HUDEP-2 (cell line): ENCODE measurements around the gene KL.

Experiments
- DNase-seq, 76 experiments: peaks; one replicate each; lab custom pipeline; 2025; ENCODE audit not compliant: unreplicated experiment in 76 of 76; lab: John Stamatoyannopoulos, UW

The KL gene

DNA sequence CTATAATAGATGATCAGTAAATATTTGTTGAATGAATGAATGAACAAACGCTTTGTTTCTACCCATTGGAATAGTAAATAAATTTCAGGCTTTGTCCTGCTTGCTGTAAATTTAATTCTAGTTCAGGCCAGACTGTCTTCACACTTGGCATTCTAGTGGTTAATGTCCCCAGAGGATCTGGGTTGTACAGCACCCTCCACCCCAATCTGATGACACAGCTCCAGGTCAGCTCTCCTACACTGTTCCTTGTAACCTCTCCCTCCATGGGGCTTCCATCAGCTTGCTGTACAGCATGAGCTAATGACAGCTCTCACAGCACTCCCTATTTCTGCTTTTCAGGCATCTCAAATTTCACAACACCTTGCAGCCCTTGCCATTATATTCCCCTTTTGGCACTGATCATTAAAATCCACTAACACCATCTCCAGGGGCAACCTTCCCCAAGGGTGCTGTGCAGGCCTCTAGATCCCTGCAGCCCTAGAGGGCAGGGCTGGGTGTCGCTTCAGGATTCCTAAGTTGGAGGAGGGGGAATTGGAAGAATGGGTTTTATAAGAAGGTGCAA, 12.7 kb upstream of the KL start:
- no peak for DNase-seq

GRCh38 chr13:33004511-33004910, 11.7 kb upstream of the KL start:
- no peak for DNase-seq

DNA sequence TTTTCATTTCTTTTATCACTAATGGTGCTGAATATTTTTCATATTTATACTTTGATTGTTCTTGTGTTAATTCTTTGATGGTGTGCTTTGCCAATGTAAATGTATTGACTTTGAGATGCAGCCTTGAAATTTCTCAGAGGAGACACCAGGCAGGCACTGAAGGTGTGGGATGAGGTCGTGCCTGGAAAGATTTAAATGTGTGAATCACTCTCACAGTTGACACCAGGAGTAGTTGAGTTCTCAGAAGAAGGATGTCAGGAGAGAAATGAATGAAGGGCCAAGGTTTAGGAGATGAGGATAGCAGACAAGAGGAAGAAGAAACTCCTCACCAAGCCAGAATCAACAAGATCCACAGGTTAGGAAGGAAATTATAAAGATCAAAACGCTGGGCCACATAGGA, 10.1 kb upstream of the KL start:
- no peak for DNase-seq

- DNase-seq: no peak
These were observed 9.6 kb upstream of the KL start for GRCh38 chr13:33006638-33007037.

- DNase-seq: no peak
These were observed 9.0 kb upstream of the KL start for GRCh38 chr13:33007237-33007636.

DNA sequence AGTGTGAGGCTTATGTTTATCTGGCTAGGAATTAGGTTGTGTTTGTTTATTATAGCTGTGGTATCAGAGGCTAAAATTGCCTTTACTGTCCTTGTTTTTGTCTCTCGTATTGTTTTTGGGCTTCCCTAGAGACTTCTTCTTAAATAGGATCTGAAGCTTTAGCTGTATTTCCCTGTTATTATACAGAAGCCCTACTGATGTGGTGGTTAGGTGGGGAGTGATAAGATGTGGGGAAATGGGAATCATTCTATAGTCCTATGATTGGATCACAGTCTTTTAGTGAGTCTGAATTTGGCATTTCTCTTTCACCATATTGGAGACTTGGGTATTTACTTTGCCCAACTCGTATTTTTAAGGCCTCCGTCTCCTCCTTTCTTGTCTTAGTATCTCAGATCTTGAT, 8.3 kb upstream of the KL start:
- no peak for DNase-seq

DNA sequence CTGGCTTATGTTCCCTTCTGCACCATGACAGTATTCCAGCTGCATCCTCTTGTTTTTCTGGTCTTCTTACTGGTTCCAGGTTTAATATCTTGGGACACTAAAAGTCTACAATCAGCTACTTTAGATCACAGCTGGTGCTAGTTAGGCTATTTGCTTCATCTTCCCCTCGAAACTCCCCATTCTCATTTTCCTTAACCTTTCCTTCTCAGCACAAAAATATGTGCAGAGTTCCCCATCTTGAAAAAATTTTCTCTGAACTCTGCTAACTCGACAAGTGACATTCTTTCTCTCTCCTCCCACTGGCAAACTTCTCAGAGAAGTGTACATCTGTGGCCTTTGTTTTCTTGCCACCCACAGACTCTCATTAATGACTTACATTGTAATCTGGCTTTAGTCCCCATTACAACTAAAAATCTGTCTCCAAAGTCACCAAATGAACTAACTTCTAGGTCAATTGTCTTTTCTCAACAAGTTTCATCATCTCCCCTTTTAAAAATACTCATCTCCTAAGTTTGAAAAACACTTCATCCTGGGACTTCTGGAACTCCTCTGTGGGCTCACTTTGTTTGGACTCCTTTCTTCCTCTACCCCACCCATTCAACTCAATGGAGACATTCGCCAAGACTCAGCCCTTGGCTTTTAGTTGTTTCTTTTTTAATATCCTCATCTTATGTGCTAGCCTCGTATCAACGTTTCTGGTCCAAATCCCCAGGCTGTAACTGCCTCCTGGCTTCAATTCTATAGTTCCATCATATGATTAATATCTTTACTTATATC, 7.1 kb upstream of the KL start:
- DNase-seq: no peak

GRCh38 chr13:33011828-33012470, 4.3 kb upstream of the KL start:
- no peak for DNase-seq

- DNase-seq: no peak
These were observed 1.9 kb upstream of the KL start for GRCh38 chr13:33014291-33014690.

- DNase-seq: no peak
These were observed 968 bp upstream of the KL start for GRCh38 chr13:33015241-33015668.

- no peak for DNase-seq
These were observed 366 bp upstream of the KL start for GRCh38 chr13:33015791-33016323.

GRCh38 chr13:33017323-33017929, 1.2 kb downstream of the KL start:
- DNase-seq: peak in 8 of 76 experiments; percentile 1 to 20 (median 8)

DNA sequence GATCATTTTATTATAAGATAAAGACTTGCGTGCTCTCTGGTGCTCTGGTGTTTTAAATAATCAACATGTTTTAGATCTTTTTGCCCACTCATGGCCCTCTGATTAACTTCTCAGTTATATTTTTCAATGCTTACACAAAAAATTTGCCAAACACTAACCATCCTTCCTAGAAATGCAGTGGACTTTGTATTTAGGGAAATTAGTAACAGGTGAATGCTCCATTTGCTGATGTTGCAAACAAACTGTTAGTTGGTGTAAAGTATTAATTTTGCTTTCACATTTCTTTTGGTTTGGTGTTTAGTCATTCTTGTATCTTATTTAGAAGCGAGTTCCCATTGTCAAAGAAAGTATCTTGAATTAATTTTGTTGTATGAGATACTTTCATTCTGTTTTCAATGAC, 2.7 kb downstream of the KL start:
- no peak for DNase-seq

GRCh38 chr13:33022986-33023385, 6.8 kb downstream of the KL start:
- DNase-seq: no peak

DNA sequence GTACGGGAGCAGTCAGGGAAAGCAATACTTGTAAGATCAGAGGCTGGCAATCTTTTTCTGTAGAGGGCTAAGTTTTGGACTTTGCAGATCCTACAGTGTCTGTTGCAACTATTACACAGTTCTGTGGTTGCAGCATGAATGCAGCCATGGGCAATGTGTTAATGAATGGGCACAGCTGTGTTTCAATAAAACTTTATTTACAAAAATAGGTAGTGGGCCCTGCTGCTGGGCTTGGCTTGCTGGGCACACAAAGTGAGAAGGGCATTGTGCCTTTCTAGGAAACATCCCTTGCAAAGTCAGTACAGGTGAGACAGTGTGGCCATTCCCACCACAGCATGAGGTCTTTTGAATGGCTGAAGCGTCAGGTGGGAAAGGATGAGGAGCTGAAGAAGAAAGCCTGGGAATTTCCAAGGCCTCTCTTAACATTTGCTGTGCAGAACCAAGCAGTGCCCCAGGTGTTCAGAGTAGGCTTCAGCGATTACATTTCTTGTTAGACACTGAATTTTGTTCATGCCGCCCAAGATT, 9.1 kb downstream of the KL start:
- DNase-seq: no peak

GRCh38 chr13:33026489-33027152, 10.4 kb downstream of the KL start:
- DNase-seq: no peak

- DNase-seq: no peak
These were observed 12.4 kb downstream of the KL start for GRCh38 chr13:33028620-33029019.

DNA sequence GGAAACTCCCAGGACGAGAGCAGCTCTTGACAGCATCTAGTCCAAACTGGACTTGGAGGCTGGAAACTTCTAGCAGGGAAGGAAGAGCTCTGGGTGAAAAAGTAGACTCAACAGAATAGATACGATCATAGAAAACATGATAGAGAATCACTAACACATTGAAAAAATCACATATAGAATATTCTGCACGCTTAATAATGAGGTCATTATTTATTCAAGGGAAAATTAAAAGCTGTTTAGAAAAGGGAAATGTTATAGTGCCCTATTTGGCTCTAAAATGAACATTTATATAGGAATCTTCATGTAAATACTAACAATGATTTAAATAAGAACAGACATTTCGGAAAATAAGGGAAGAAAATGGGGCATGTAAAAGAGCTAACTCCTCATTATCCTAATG, 15.1 kb downstream of the KL start:
- no peak for DNase-seq

DNA sequence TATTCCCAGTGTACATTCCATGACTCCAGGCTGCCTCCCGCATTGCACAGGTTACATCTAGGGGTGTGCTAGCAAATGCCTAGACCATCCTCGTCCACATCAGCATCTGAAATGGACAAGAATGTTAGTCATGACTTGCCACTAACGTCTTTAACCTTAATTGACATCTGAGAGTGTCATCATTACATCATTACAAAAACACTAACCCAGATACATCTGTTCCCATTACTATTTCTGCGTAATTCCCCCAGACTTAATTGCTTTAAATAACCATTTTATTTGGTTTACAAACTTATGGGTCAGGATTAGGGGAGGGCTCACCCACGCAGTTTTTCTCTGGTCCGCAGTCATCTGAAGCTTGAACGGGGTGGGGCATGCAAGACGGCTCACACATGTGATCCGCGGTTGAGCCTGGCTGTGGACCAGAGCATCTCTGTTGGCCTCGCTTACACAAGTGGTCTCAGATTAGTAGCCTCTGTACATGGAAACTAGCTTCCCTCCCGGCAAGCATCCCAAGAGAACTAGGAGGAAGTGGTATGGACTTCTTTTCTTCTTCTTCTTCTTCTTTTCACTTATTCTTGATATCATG, 15.9 kb downstream of the KL start:
- DNase-seq: no peak

GRCh38 chr13:33033051-33033812, 17.0 kb downstream of the KL start:
- no peak for DNase-seq
